HEK293T (cell line): ENCODE results near the gene DNAJA1.

Experiments
- CTCF ChIA-PET: fragments of 350-600 bp; formaldehyde crosslinking; extraction: SDS; loops from one replicate; lab custom pipeline; 2021; ENCODE audit warnings: antibody characterized with exemption, inconsistent platforms; lab: Yijun Ruan, JAX
- POLR2A ChIA-PET: fragments of 350-600 bp; formaldehyde crosslinking; extraction: SDS; loops from one replicate; lab custom pipeline; 2020; ENCODE audit warnings: antibody characterized with exemption, inconsistent platforms; lab: Yijun Ruan, JAX
- DNase-seq: peaks from one replicate; pipeline ENCODE4 v3.0.0; 2012; ENCODE audit warnings: mixed read lengths; ENCODE audit errors: extremely low spot score
- ARNT ChIP-seq: fragments of 450-650 bp; IDR thresholded peaks from 2 replicates; pipeline ENCODE4 v1.6.1; 2017; ENCODE audit warnings: mild to moderate bottlenecking
- BHLHE40 ChIP-seq: fragments of 450-650 bp; IDR thresholded peaks from 2 replicates; pipeline ENCODE4 v1.6.1; 2016; ENCODE audit warnings: mild to moderate bottlenecking, moderate library complexity, borderline replicate concordance
- CTBP1 ChIP-seq: fragments of 450-650 bp; IDR thresholded peaks from 2 replicates; pipeline ENCODE4 v1.6.1; 2016; ENCODE audit warnings: borderline replicate concordance
- ELF4 ChIP-seq: fragments of 450-650 bp; IDR thresholded peaks from 2 replicates; pipeline ENCODE4 v1.6.1; 2017; ENCODE audit warnings: antibody characterized with exemption
- FOXA1 ChIP-seq: fragments of 450-650 bp; IDR thresholded peaks from 2 replicates; pipeline ENCODE4 v1.6.1; 2016; ENCODE audit warnings: mild to moderate bottlenecking
- FOXK2 ChIP-seq: fragments of 450-650 bp; IDR thresholded peaks from 2 replicates; pipeline ENCODE4 v1.6.1; 2016; ENCODE audit warnings: mild to moderate bottlenecking
- FOXM1 ChIP-seq: fragments of 450-650 bp; IDR thresholded peaks from 2 replicates; pipeline ENCODE4 v1.6.1; 2017; ENCODE audit warnings: mild to moderate bottlenecking, borderline replicate concordance
- HDGF ChIP-seq: fragments of 450-650 bp; IDR thresholded peaks from 2 replicates; pipeline ENCODE4 v1.6.1; 2017; ENCODE audit warnings: antibody characterized with exemption, borderline replicate concordance
- L3MBTL2 ChIP-seq: fragments of 450-650 bp; conservative IDR thresholded peaks from 2 replicates; pipeline ENCODE4 v1.6.1; 2016; ENCODE audit warnings: mild to moderate bottlenecking
- LEF1 ChIP-seq: fragments of 450-650 bp; IDR thresholded peaks from 2 replicates; pipeline ENCODE4 v1.6.1; 2017; ENCODE audit warnings: mild to moderate bottlenecking, borderline replicate concordance
- NFRKB ChIP-seq: fragments of 450-650 bp; IDR thresholded peaks from 2 replicates; pipeline ENCODE4 v1.6.1; 2016; ENCODE audit warnings: mild to moderate bottlenecking, moderate library complexity
- SP1 ChIP-seq: fragments of 450-650 bp; IDR thresholded peaks from 2 replicates; pipeline ENCODE4 v1.6.1; 2017
- SUZ12 ChIP-seq: fragments of 450-650 bp; IDR thresholded peaks from 2 replicates; pipeline ENCODE4 v1.6.1; 2016; ENCODE audit warnings: mild to moderate bottlenecking
- TARDBP ChIP-seq: fragments of 450-650 bp; IDR thresholded peaks from 2 replicates; pipeline ENCODE4 v1.6.1; 2016
- ZNF384 ChIP-seq: fragments of 450-650 bp; IDR thresholded peaks from 2 replicates; pipeline ENCODE4 v1.6.1; 2016
- TF ChIP-seq, protein P1 (sequence below): fragments of 450-650 bp; IDR thresholded peaks from 2 replicates; pipeline ENCODE4 v1.6.1; 2016

DNAJA1 gene

GRCh38 chr9:33025572-33026342 lies 684 bp downstream of the DNAJA1 start:
- peak; percentile 71 for DNase-seq
- ChIA-PET POLR2A (interaction anchor here (0.7 to 3.1 kb wide), 11 partner anchors 9 to 327 kb away, joined by 3 to 22 read pairs (median 5); partner anchors contain the start of genes APTX, BAG1, CHMP5 and NFX1), CTCF (no interaction called here)
- no peak for TF ChIP-seq FOXK2
- TF ChIP-seq FOXM1: peak; percentile 64; the same call in 1 of the 2 replicates

DNA sequence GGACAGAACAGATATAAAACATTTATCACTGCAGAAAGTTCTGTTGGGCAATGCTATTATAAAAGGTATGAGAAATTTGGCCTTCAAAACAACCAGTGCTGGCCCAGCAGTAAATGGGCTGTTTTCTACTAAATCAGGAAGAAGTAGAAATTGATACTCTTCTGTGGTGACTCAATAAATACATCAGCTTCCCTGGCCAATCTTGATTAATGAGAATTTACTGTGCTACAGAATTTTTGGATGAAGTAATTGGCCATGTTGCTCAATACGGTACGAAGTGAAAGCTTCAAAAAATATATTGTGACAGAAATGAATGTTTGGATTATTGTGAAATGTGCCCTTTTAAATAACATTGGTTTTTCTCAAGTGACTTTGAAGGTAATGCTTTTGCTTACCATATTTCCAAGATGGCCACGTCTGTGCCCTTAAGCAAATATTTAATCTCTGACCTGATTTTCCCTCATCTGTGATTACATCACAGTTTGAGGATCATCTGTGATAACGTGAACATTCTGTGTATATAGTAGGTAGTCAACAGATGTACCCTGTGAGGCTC lies 4.2 kb downstream of the DNAJA1 start:
- no peak for DNase-seq
- ChIA-PET POLR2A (interaction anchor here (1.3 kb wide), 1 partner anchor 11 kb away, joined by 3 read pairs; no protein-coding TSS in a partner anchor), CTCF (no interaction called here)
- TF ChIP-seq SUZ12 (no peak), LEF1 (no peak), NFRKB (no peak), ZNF384 (no peak), BHLHE40 (no peak), L3MBTL2 (no peak)

DNA sequence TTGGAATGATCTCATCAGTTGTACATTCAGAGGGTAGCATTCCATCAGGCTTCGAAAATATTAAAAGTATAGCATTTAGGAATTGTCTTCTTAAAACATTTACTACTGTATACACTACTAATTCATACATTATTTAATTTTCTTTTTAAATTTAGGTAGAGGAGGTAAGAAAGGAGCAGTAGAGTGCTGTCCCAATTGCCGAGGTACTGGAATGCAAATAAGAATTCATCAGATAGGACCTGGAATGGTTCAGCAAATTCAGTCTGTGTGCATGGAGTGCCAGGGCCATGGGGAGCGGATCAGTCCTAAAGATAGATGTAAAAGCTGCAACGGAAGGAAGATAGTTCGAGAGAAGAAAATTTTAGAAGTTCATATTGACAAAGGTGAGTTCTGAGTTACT lies 5.2 kb downstream of the DNAJA1 start:
- CTCF ChIA-PET: no interaction called here
- TF ChIP-seq SUZ12: no peak
- POLR2A ChIA-PET: interaction anchor here (1.3 kb wide), 1 partner anchor 10 kb away, joined by 3 read pairs; no protein-coding TSS in a partner anchor
- DNase-seq: no peak

DNA sequence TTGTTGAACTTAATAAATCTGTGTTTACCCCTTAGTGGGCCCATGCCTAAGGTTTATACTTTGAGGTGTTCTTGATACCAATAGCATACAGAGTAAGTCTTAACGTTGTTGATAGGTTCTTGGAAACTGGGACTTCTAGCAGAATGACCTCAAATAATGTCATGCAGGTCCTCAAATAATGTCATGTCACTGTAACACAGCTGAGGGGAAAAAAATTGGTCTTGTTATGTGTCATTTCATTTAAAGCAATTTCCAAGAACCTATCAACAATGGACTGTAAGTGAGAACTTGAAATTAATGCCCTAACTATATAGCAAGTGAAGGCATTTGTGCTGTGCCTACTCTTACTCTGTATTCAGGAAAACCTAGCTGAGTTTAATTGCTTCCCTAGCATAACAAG lies 7.2 kb downstream of the DNAJA1 start:
- POLR2A ChIA-PET: no interaction called here
- TF ChIP-seq HDGF (no peak), FOXA1 (no peak), SUZ12 (no peak), CTBP1 (no peak), FOXK2 (no peak), ARNT (no peak), TARDBP (no peak), BHLHE40 (no peak), LEF1 (no peak), FOXM1 (no peak), NFRKB (no peak), ZNF384 (no peak)
- TF ChIP-seq, protein P1, sequence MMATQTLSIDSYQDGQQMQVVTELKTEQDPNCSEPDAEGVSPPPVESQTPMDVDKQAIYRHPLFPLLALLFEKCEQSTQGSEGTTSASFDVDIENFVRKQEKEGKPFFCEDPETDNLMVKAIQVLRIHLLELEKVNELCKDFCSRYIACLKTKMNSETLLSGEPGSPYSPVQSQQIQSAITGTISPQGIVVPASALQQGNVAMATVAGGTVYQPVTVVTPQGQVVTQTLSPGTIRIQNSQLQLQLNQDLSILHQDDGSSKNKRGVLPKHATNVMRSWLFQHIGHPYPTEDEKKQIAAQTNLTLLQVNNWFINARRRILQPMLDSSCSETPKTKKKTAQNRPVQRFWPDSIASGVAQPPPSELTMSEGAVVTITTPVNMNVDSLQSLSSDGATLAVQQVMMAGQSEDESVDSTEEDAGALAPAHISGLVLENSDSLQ: no peak
- CTCF ChIA-PET: no interaction called here
- no peak for DNase-seq

DNA sequence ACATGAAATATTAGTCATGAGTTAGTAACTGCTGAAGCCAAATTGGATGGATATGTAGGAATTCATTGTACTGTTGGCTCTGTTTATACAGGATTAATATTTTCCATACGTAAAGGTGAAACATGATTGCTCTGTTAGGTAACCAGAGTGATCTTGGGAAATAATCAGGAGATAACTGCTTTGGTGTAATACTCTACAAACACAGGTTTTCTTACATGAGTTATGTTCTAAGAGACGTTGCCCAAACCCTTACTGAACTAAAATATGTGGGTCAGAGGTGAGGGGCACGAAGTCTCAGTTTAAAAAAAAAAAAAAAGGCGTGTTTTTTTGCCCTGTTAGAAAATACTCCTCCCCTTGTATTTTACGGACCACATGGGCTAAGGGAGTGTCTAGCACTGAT lies 7.8 kb downstream of the DNAJA1 start:
- DNase-seq: no peak
- ChIA-PET CTCF (no interaction called here), POLR2A (no interaction called here)
- no peak for TF ChIP-seq LEF1
- no peak for TF ChIP-seq TARDBP
- TF ChIP-seq BHLHE40: no peak
- no peak for TF ChIP-seq FOXM1
- TF ChIP-seq NFRKB: no peak
- TF ChIP-seq ZNF384: no peak
- TF ChIP-seq HDGF: no peak
- no peak for TF ChIP-seq SP1
- TF ChIP-seq SUZ12: no peak
- TF ChIP-seq ELF4: no peak
- TF ChIP-seq ARNT: no peak
- TF ChIP-seq FOXA1: no peak
- TF ChIP-seq, protein P1: no peak
- TF ChIP-seq CTBP1: no peak
- TF ChIP-seq FOXK2: no peak
- no peak for TF ChIP-seq L3MBTL2

GRCh38 chr9:33040792-33041431 lies 15.8 kb downstream of the DNAJA1 start:
- DNase-seq: no peak
- TF ChIP-seq SUZ12 (no peak), NFRKB (no peak), BHLHE40 (no peak), FOXK2 (no peak), CTBP1 (no peak), ELF4 (no peak), L3MBTL2 (no peak), ZNF384 (no peak), TARDBP (no peak)
- TF ChIP-seq, protein P1: no peak
- POLR2A ChIA-PET: interaction anchor here (0.8 kb wide), 1 partner anchor 15 kb away, joined by 3 read pairs; no protein-coding TSS in a partner anchor
- CTCF ChIA-PET: no interaction called here
